Loucy (cell line): ENCODE measurements around the gene ACP6.

Experiments
- H2AFZ ChIP-seq: fragments of 200-600 bp; sonication (generic); 2 replicates; pipeline ENCODE4 v1.6.0; 2016; ENCODE audit warnings: antibody characterized with exemption, mild to moderate bottlenecking, low read length, moderate library complexity
- H3F3A ChIP-seq: fragments of 200-600 bp; 2 replicates; pipeline ENCODE4 v1.6.0; 2016; ENCODE audit warnings: antibody characterized with exemption, low read depth, mild to moderate bottlenecking
- H3K27me3 ChIP-seq: fragments of 200-600 bp; sonication (generic); 2 replicates; pipeline ENCODE4 v1.6.1; 2014; ENCODE audit warnings: low read length, mild to moderate bottlenecking; ENCODE audit not compliant: insufficient read depth, poor library complexity, severe bottlenecking
- H3K36me3 ChIP-seq: fragments of 200-600 bp; sonication (generic); 2 replicates; pipeline ENCODE4 v1.6.1; 2016; ENCODE audit warnings: low read length; ENCODE audit not compliant: insufficient read depth
- H3K4me1 ChIP-seq: fragments of 200-600 bp; sonication (generic); 2 replicates; pipeline ENCODE4 v1.5.1; 2014; ENCODE audit warnings: low read length, mild to moderate bottlenecking; ENCODE audit not compliant: insufficient read depth, poor library complexity, severe bottlenecking
- H3K4me2 ChIP-seq: fragments of 200-600 bp; sonication (generic); 2 replicates; pipeline ENCODE4 v1.6.0; 2014; ENCODE audit warnings: antibody characterized with exemption, low read length, low read depth, mild to moderate bottlenecking; ENCODE audit not compliant: poor library complexity, severe bottlenecking
- H3K4me3 ChIP-seq: fragments of 200-600 bp; sonication (generic); 2 replicates; pipeline ENCODE4 v1.5.1; 2014; ENCODE audit warnings: low read length, mild to moderate bottlenecking, mixed read lengths; ENCODE audit not compliant: poor library complexity, severe bottlenecking
- H3K79me2 ChIP-seq: fragments of 200-600 bp; sonication (generic); 2 replicates; pipeline ENCODE4 v1.6.1; 2014; ENCODE audit warnings: low read length; ENCODE audit not compliant: insufficient read depth
- H3K9ac ChIP-seq: fragments of 200-600 bp; sonication (generic); 2 replicates; pipeline ENCODE4 v1.6.0; 2014; ENCODE audit warnings: mild to moderate bottlenecking, low read depth, low read length, moderate library complexity; ENCODE audit not compliant: poor library complexity, severe bottlenecking
- H3K9me2 ChIP-seq: fragments of 200-600 bp; sonication (generic); replicated peaks from 2 replicates; pipeline ENCODE4 v1.6.1; 2016; ENCODE audit warnings: low read depth, low read length, mixed read lengths
- H3K9me3 ChIP-seq: fragments of 200-600 bp; sonication (generic); 2 replicates; pipeline ENCODE4 v1.6.1; 2014; ENCODE audit warnings: mild to moderate bottlenecking, antibody characterized with exemption, low read length, low read depth; ENCODE audit not compliant: insufficient read depth
- H4K20me1 ChIP-seq: fragments of 200-600 bp; sonication (generic); 2 replicates; pipeline ENCODE4 v1.6.0; 2014; ENCODE audit warnings: antibody characterized with exemption, low read length, mild to moderate bottlenecking; ENCODE audit not compliant: insufficient read depth, poor library complexity, severe bottlenecking
- CTCF ChIP-seq: fragments of 200-600 bp; sonication (generic); conservative IDR thresholded peaks from 2 replicates; pipeline ENCODE4 v1.5.1; 2014; ENCODE audit warnings: mild to moderate bottlenecking, antibody characterized with exemption, low read length
- EZH2phosphoT487 ChIP-seq: fragments of 200-600 bp; IDR thresholded peaks from 2 replicates; pipeline ENCODE4 v1.6.1; 2018; ENCODE audit warnings: antibody characterized with exemption, mild to moderate bottlenecking, moderate library complexity, borderline replicate concordance

ACP6 gene

GRCh38 chr1:147630022-147630421, 40.3 kb downstream of the ACP6 start:
- H3K79me2 ChIP-seq = no peaks in the 10 kb centered on the region
- H3K27me3 ChIP-seq = no peaks in the 10 kb centered on the region
- no peaks in the 10 kb centered on the region for H3K4me1 ChIP-seq
- H3K4me3 ChIP-seq = no peak overlapping the region
- H3K9me2 ChIP-seq = no peaks in the 10 kb centered on the region
- no peak overlapping the region for H2AFZ ChIP-seq
- TF ChIP-seq CTCF = no peak
- TF ChIP-seq EZH2phosphoT487 = no peak
- no peaks in the 10 kb centered on the region for H3K9me3 ChIP-seq
- peaks cover 3% of the 10 kb centered on the region; the same call in 1 of the 2 replicates for H3K36me3 ChIP-seq
- no peak overlapping the region for H3K9ac ChIP-seq
- H4K20me1 ChIP-seq = no peaks in the 10 kb centered on the region
- no peaks in the 10 kb centered on the region for H3F3A ChIP-seq
- no peak overlapping the region for H3K4me2 ChIP-seq

GRCh38 chr1:147628441-147628840, 41.9 kb downstream of the ACP6 start:
- no peaks in the 10 kb centered on the region for H3K9me3 ChIP-seq
- no peak overlapping the region for H2AFZ ChIP-seq
- no peak overlapping the region for H3K4me3 ChIP-seq
- no peaks in the 10 kb centered on the region for H4K20me1 ChIP-seq
- peaks cover 12% of the 10 kb centered on the region; the same call in 1 of the 2 replicates for H3K36me3 ChIP-seq
- no peak overlapping the region for H3K9ac ChIP-seq
- H3F3A ChIP-seq = no peaks in the 10 kb centered on the region
- no peaks in the 10 kb centered on the region for H3K79me2 ChIP-seq
- TF ChIP-seq EZH2phosphoT487 (no peak), CTCF (no peak)
- no peaks in the 10 kb centered on the region for H3K9me2 ChIP-seq
- H3K4me2 ChIP-seq = no peak overlapping the region
- no peaks in the 10 kb centered on the region for H3K27me3 ChIP-seq
- H3K4me1 ChIP-seq = no peaks in the 10 kb centered on the region

GRCh38 chr1:147627435-147628110, 42.8 kb downstream of the ACP6 start:
- no peak overlapping the region for H3K9ac ChIP-seq
- TF ChIP-seq CTCF (peak; percentile 94), EZH2phosphoT487 (no peak)
- no peak overlapping the region for H2AFZ ChIP-seq
- no peaks in the 10 kb centered on the region for H3K79me2 ChIP-seq
- H4K20me1 ChIP-seq = no peaks in the 10 kb centered on the region
- H3K4me3 ChIP-seq = no peak overlapping the region
- no peaks in the 10 kb centered on the region for H3K4me1 ChIP-seq
- H3F3A ChIP-seq = no peaks in the 10 kb centered on the region
- H3K36me3 ChIP-seq = peaks cover 12% of the 10 kb centered on the region; the same call in 1 of the 2 replicates
- H3K9me3 ChIP-seq = no peaks in the 10 kb centered on the region
- no peaks in the 10 kb centered on the region for H3K27me3 ChIP-seq
- no peaks in the 10 kb centered on the region for H3K9me2 ChIP-seq
- no peak overlapping the region for H3K4me2 ChIP-seq
